ENCODE data around the gene YPEL2. TPM values are rescaled to one million over a fixed set of nuclear protein-coding genes. Genes with fewer than 3 reads are reported as not detected.
A peak's percentile ranks its signal among the peaks of the same experiment; 100 is the strongest.

YPEL2 gene
- polyA plus RNA-seq, 3 donors = 21.5 to 63.1 (median 25.1) TPM

GRCh38 chr17:59436900-59437299 lies 105.4 kb downstream of the YPEL2 start:
- Mint-ChIP-seq H3K9me3 (peaks cover 0 to 2% (median 0%) of the 10 kb centered on the region in 7 donors), H3K27me3 (ENCODE audit: low read depth in 3 of 3) (peaks cover 0 to 6% (median 4%) of the 10 kb centered on the region in 3 donors), H3K27ac (peak overlapping the region; percentile 87 to 94 (median 93)), H3K4me3 (no peak overlapping the region), H3K4me1 (peaks cover 78% of the 10 kb centered on the region), H3K36me3 (no peaks in the 10 kb centered on the region)
- H3K27ac ChIP-seq (ENCODE audit: low read depth in 1 of 2, low read length in 2 of 2) = peak overlapping the region; percentile 63 to 91
- H3K9ac ChIP-seq (ENCODE audit: insufficient read depth, low read length, poor library complexity, severe bottlenecking) = peak overlapping the region; percentile 34
- no peak for TF ChIP-seq CTCF (IDR thresholded peaks at IDR 0.05)
- no peaks in the 10 kb centered on the region for H3K79me2 ChIP-seq (ENCODE audit: insufficient read depth, low read length)
- intact Hi-C loops (cut with micrococcal nuclease) = loop anchor here (5.0 kb wide), 2 partner anchors 60 to 65 kb away; no protein-coding TSS in a partner anchor
- no peaks in the 10 kb centered on the region for H3K27me3 ChIP-seq (ENCODE audit: control insufficient read depth in 2 of 2, insufficient read depth in 2 of 2, low read length in 2 of 2)
- no peaks in the 10 kb centered on the region for H3K9me3 ChIP-seq (replicated peaks in 1 of 2; ENCODE audit: control insufficient read depth in 1 of 2, insufficient read depth in 1 of 2, low read length in 2 of 2)
- H3K4me2 ChIP-seq (replicated peaks; ENCODE audit: extremely low read depth, low read length, poor library complexity, severe bottlenecking) = peak overlapping the region; percentile 72
- H3K36me3 ChIP-seq (replicated peaks in 1 of 2; ENCODE audit: control insufficient read depth in 1 of 2, insufficient read depth in 2 of 2, low read length in 2 of 2) = no peaks in the 10 kb centered on the region
- H4K20me1 ChIP-seq (ENCODE audit: insufficient read depth, low read length) = no peaks in the 10 kb centered on the region
- 100% methylated on average over 1 of the region's 4 CpGs for WGBS (ENCODE audit: insufficient coverage)
- no peak overlapping the region for H2AFZ ChIP-seq (ENCODE audit: insufficient read depth, low read depth, low read length, poor library complexity, severe bottlenecking)
- DNase-seq = no peak
- H3K4me1 ChIP-seq (ENCODE audit: control insufficient read depth in 1 of 2, insufficient read depth in 2 of 2, low read length in 2 of 2) = peaks cover 74 to 82% of the 10 kb centered on the region in 2 donors
- H3K4me3 ChIP-seq (replicated peaks in 1 of 3; ENCODE audit: low read depth in 2 of 3, low read length in 3 of 3) = peak overlapping the region in 1 of 3 experiments; percentile 62

- intact Hi-C loops (cut with micrococcal nuclease) = loop anchor here (5.0 kb wide), 2 partner anchors 61 to 66 kb away; no protein-coding TSS in a partner anchor
- Histone ChIP-seq H3K9ac (ENCODE audit: insufficient read depth, low read length, poor library complexity, severe bottlenecking) (peak overlapping the region; percentile 34), H2AFZ (ENCODE audit: insufficient read depth, low read depth, low read length, poor library complexity, severe bottlenecking) (peak overlapping the region; percentile 6), H3K79me2 (ENCODE audit: insufficient read depth, low read length) (no peaks in the 10 kb centered on the region), H3K27me3 (ENCODE audit: control insufficient read depth in 2 of 2, insufficient read depth in 2 of 2, low read length in 2 of 2) (no peaks in the 10 kb centered on the region), H4K20me1 (ENCODE audit: insufficient read depth, low read length) (no peaks in the 10 kb centered on the region), H3K4me2 (replicated peaks; ENCODE audit: extremely low read depth, low read length, poor library complexity, severe bottlenecking) (peak overlapping the region; percentile 72), H3K36me3 (replicated peaks in 1 of 2; ENCODE audit: control insufficient read depth in 1 of 2, insufficient read depth in 2 of 2, low read length in 2 of 2) (no peaks in the 10 kb centered on the region), H3K27ac (ENCODE audit: low read depth in 1 of 2, low read length in 2 of 2) (peak overlapping the region; percentile 63 to 91), H3K9me3 (replicated peaks in 1 of 2; ENCODE audit: control insufficient read depth in 1 of 2, insufficient read depth in 1 of 2, low read length in 2 of 2) (no peaks in the 10 kb centered on the region), H3K4me1 (ENCODE audit: control insufficient read depth in 1 of 2, insufficient read depth in 2 of 2, low read length in 2 of 2) (peaks cover 69 to 78% of the 10 kb centered on the region in 2 donors), H3K4me3 (replicated peaks in 1 of 3; ENCODE audit: low read depth in 2 of 3, low read length in 3 of 3) (peak overlapping the region in 2 of 3 experiments; percentile 28 to 62)
- WGBS (ENCODE audit: insufficient coverage) = 0% methylated on average over 9 of the region's 12 CpGs
- peaks cover 0 to 2% (median 0%) of the 10 kb centered on the region in 7 donors for H3K9me3 Mint-ChIP-seq
- DNase-seq = peak; percentile 73 to 86 (median 83)
- peak overlapping the region; percentile 47 to 87 for H3K4me3 Mint-ChIP-seq
- no peak for TF ChIP-seq CTCF (IDR thresholded peaks at IDR 0.05)
- no peaks in the 10 kb centered on the region for H3K36me3 Mint-ChIP-seq
- H3K27ac Mint-ChIP-seq = peak overlapping the region; percentile 87 to 94 (median 93)
- peaks cover 0 to 4% (median 4%) of the 10 kb centered on the region in 3 donors for H3K27me3 Mint-ChIP-seq (ENCODE audit: low read depth in 3 of 3)
- H3K4me1 Mint-ChIP-seq = peaks cover 75% of the 10 kb centered on the region
Observed at GRCh38 chr17:59437791-59438281, 106.4 kb downstream of the YPEL2 start.

Measured in CD14-positive monocyte (primary cell).